IPS DF 4.7 (cell line): ENCODE results near the gene KIFC1.
"Not testable (repeated sequence)": the region's sequence is repeated elsewhere in the genome, so short reads cannot be mapped to it uniquely, and the experiment has no call there.

Experiments
- DNase-seq: peaks from one replicate; pipeline ENCODE4 v3.0.0-alpha.2; 2013; ENCODE audit warnings: low spot score; ENCODE audit errors: extremely low read depth

The KIFC1 gene

GRCh38 chr6:33391278-33391921 is at the start of gene KIFC1:
KIFC1 (plus strand) TSS chr6:33391823; CDS start chr6:33391986, 163 bp downstream.
- DNase-seq, result peak; percentile 98

GRCh38 chr6:33343606-33343952 is 48.0 kb upstream of the KIFC1 start:
- not testable (repeated sequence) for DNase-seq

- DNase-seq, result no peak
Observed at GRCh38 chr6:33343953-33344611, 47.5 kb upstream of the KIFC1 start.

GRCh38 chr6:33344701-33345697 is 46.6 kb upstream of the KIFC1 start:
- no peak for DNase-seq

- DNase-seq, result not testable (repeated sequence)
Observed at GRCh38 chr6:33346972-33347371, 44.7 kb upstream of the KIFC1 start.

GRCh38 chr6:33347816-33348215 is 43.8 kb upstream of the KIFC1 start:
- DNase-seq, result no peak

- not testable (repeated sequence) for DNase-seq
Observed at GRCh38 chr6:33355860-33356259, 35.8 kb upstream of the KIFC1 start.

GRCh38 chr6:33356295-33356694 is 35.3 kb upstream of the KIFC1 start:
- no peak for DNase-seq

GRCh38 chr6:33357160-33357871 is 34.3 kb upstream of the KIFC1 start:
- not testable (repeated sequence) for DNase-seq

GRCh38 chr6:33359331-33359730 is 32.3 kb upstream of the KIFC1 start:
- no peak for DNase-seq

- DNase-seq, result not testable (repeated sequence)
Observed at GRCh38 chr6:33363486-33363885, 28.1 kb upstream of the KIFC1 start.

GRCh38 chr6:33364475-33365205 is 27.0 kb upstream of the KIFC1 start:
- not testable (repeated sequence) for DNase-seq

- not testable (repeated sequence) for DNase-seq
Observed at GRCh38 chr6:33365206-33365971, 26.2 kb upstream of the KIFC1 start.

GRCh38 chr6:33367009-33367714 is 24.5 kb upstream of the KIFC1 start:
- DNase-seq, result no peak

- DNase-seq, result not testable (repeated sequence)
Observed at GRCh38 chr6:33367715-33368025, 24.0 kb upstream of the KIFC1 start.

- DNase-seq, result not testable (repeated sequence)
Observed at GRCh38 chr6:33371901-33372300, 19.7 kb upstream of the KIFC1 start.

GRCh38 chr6:33372526-33373123 is 19.0 kb upstream of the KIFC1 start:
- DNase-seq, result no peak

- no peak for DNase-seq
Observed at GRCh38 chr6:33373960-33374910, 17.4 kb upstream of the KIFC1 start.
